ENCODE data around the gene NRF1. TPM values are rescaled to one million over a fixed set of nuclear protein-coding genes. Genes with fewer than 3 reads are reported as not detected.

The NRF1 gene
- total and polyA plus RNA-seq, 2 of the 8 experiments (the other 6 are each of a cell fraction or from before 2014, with no cell fraction given): 18.2 to 21.4 TPM

DNA sequence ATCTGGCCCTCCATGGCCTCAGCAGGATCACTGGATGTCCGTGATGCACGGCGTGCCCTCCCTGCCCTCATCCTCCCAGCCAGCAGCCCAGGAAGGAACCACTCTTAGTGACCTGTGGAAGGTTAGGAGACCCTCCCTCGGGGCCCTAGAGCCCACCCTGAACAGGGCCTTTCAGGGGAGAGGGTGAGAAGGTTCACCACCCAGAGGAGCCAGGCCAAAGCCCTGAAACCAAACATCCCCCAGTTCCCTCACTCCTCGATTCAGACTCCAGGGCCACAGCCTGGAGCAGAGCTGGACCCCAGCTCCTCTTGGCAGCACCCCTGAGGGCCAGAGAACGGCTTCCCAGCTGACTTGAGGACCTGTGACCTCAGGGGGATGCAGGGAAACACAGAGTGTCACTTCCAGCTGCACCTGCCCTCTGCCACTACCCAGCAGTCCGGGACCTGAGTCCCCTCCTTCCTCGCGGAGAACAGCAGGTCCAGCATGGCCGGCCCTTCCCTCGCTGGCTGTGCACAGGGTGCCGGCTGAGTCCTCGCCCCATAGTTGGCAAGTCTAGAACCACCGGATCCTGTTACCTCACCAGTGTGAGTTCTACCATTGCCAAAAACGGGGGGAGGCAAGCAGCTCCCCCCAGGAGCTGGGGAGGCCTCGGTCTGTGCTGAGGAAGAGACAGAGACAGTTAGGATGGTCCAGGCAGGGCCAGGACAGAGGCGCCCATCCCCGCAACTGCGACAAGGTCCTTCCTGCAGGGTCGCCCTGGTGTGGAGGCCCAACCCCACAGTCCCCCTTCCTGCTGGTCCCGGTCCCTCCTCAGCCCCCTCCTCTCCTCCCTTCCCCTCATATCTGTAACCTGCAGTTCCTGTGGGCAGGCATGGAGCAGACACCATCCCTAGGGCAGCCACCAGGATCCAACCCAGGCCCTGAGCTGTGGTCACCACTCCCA, 158.6 kb downstream of the NRF1 start (continued):
- TF ChIP-seq, protein P1, sequence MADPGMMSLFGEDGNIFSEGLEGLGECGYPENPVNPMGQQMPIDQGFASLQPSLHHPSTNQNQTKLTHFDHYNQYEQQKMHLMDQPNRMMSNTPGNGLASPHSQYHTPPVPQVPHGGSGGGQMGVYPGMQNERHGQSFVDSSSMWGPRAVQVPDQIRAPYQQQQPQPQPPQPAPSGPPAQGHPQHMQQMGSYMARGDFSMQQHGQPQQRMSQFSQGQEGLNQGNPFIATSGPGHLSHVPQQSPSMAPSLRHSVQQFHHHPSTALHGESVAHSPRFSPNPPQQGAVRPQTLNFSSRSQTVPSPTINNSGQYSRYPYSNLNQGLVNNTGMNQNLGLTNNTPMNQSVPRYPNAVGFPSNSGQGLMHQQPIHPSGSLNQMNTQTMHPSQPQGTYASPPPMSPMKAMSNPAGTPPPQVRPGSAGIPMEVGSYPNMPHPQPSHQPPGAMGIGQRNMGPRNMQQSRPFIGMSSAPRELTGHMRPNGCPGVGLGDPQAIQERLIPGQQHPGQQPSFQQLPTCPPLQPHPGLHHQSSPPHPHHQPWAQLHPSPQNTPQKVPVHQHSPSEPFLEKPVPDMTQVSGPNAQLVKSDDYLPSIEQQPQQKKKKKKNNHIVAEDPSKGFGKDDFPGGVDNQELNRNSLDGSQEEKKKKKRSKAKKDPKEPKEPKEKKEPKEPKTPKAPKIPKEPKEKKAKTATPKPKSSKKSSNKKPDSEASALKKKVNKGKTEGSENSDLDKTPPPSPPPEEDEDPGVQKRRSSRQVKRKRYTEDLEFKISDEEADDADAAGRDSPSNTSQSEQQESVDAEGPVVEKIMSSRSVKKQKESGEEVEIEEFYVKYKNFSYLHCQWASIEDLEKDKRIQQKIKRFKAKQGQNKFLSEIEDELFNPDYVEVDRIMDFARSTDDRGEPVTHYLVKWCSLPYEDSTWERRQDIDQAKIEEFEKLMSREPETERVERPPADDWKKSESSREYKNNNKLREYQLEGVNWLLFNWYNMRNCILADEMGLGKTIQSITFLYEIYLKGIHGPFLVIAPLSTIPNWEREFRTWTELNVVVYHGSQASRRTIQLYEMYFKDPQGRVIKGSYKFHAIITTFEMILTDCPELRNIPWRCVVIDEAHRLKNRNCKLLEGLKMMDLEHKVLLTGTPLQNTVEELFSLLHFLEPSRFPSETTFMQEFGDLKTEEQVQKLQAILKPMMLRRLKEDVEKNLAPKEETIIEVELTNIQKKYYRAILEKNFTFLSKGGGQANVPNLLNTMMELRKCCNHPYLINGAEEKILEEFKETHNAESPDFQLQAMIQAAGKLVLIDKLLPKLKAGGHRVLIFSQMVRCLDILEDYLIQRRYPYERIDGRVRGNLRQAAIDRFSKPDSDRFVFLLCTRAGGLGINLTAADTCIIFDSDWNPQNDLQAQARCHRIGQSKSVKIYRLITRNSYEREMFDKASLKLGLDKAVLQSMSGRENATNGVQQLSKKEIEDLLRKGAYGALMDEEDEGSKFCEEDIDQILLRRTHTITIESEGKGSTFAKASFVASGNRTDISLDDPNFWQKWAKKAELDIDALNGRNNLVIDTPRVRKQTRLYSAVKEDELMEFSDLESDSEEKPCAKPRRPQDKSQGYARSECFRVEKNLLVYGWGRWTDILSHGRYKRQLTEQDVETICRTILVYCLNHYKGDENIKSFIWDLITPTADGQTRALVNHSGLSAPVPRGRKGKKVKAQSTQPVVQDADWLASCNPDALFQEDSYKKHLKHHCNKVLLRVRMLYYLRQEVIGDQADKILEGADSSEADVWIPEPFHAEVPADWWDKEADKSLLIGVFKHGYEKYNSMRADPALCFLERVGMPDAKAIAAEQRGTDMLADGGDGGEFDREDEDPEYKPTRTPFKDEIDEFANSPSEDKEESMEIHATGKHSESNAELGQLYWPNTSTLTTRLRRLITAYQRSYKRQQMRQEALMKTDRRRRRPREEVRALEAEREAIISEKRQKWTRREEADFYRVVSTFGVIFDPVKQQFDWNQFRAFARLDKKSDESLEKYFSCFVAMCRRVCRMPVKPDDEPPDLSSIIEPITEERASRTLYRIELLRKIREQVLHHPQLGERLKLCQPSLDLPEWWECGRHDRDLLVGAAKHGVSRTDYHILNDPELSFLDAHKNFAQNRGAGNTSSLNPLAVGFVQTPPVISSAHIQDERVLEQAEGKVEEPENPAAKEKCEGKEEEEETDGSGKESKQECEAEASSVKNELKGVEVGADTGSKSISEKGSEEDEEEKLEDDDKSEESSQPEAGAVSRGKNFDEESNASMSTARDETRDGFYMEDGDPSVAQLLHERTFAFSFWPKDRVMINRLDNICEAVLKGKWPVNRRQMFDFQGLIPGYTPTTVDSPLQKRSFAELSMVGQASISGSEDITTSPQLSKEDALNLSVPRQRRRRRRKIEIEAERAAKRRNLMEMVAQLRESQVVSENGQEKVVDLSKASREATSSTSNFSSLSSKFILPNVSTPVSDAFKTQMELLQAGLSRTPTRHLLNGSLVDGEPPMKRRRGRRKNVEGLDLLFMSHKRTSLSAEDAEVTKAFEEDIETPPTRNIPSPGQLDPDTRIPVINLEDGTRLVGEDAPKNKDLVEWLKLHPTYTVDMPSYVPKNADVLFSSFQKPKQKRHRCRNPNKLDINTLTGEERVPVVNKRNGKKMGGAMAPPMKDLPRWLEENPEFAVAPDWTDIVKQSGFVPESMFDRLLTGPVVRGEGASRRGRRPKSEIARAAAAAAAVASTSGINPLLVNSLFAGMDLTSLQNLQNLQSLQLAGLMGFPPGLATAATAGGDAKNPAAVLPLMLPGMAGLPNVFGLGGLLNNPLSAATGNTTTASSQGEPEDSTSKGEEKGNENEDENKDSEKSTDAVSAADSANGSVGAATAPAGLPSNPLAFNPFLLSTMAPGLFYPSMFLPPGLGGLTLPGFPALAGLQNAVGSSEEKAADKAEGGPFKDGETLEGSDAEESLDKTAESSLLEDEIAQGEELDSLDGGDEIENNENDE (IDR thresholded peaks at IDR 0.05; ENCODE audit: insufficient replicate concordance, low read length): no peak
- TF ChIP-seq TBP (IDR thresholded peaks at IDR 0.05; ENCODE audit: low read depth, low read length): no peak
